ENCODE data around the gene STRIP1.

DNA sequence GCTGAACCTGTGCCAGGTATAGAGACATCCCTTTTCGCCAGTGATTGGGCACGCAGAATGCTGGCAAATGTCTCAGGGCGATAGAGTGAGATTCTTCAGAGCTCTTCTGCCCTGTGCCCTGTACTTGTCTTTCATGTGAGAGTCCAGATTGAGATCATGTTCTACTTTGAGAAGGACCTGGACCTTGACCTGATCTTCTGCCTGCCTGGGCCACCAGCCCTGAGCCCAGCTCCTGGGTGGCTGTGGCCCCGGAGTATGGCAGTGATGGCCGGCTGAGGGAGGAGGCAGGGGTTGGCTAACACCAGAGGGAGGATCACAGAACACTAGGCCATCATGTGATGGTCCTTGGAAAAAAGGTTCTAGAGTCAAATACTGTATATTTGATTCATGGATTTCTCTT lies 13.8 kb downstream of the STRIP1 start:
- TF ChIP-seq CTCF (IDR thresholded peaks at IDR 0.05; ENCODE audit: low read length) (no peak), EZH2phosphoT487 (IDR thresholded peaks at IDR 0.05; ENCODE audit: low read length) (no peak), EZH2 (optimal IDR thresholded peaks at IDR 0.05; ENCODE audit: low read depth, low read length) (no peak)

Measured in MM.1S (cell line).